K562 (cell line): ENCODE data around the gene ZMYND8. TPM values are rescaled to one million over a fixed set of nuclear protein-coding genes. Genes with fewer than 3 reads are reported as not detected.

Experiments
- ATAC-seq: fragments of 200-7000 bp; cut with Tn5 transposase; 3 replicates; pipeline ENCODE4 v1.9.1; 2020; ENCODE audit warnings: moderate library complexity
- BruUV-seq: library from RNA; stranded (reverse); fragments of 400-500 nt; replicated peaks from 2 replicates; lab custom pipeline; 2021; lab: Mats Ljungman, UMichigan
- CTCF ChIA-PET: fragments of 300-600 bp; formaldehyde crosslinking; extraction: SDS; loops from one replicate; lab custom pipeline; 2021; ENCODE audit warnings: low intra/inter-chr PET ratio; lab: Yijun Ruan, JAX
- POLR2A ChIA-PET: fragments of 300-600, 350-650 bp; sonication (Branson Sonifier 250); formaldehyde crosslinking; extraction: SDS; loops from one replicate; lab custom pipeline; 2021; ENCODE audit warnings: antibody characterized with exemption, inconsistent platforms; lab: Yijun Ruan, JAX
- DNase-seq, 4 experiments: peaks; one replicate each; pipeline versions ENCODE4 v3.0.0 to v3.0.0-alpha.2; 2011 to 2018; ENCODE audit warnings: low spot score in 3 of 4, mixed read lengths in 3 of 4; ENCODE audit errors: extremely low read depth in 1 of 4
- FAIRE-seq: peaks from 2 replicates; lab custom pipeline; 2011; peaks lifted over from hg19 to GRCh38; lab: Jason Lieb, UNC
- H2AFZ ChIP-seq: 2 replicates; pipeline ENCODE4 v1.6.0; 2011; ENCODE audit warnings: low read depth, low read length, control low read depth, inconsistent platforms
- H3K27ac ChIP-seq: fragments of 200-600 bp; 3 replicates; pipeline ENCODE4 v1.8.0; 2011; ENCODE audit warnings: low read depth, mild to moderate bottlenecking, control low read depth, inconsistent platforms, low read length, moderate library complexity, mixed read lengths; ENCODE audit errors: extremely low read depth
- H3K27me3 ChIP-seq, 2 experiments: fragments of 300-600 bp in 1 of 2; 2 replicates in 1 of 2; 3 replicates in 1 of 2; pipeline versions ENCODE4 v1.6.0 to v1.8.0; 2011; ENCODE audit warnings: inconsistent platforms in 2 of 2, low read length in 2 of 2, mild to moderate bottlenecking in 1 of 2, mixed read lengths in 1 of 2, moderate library complexity in 1 of 2; ENCODE audit not compliant: control insufficient read depth in 2 of 2, insufficient read depth in 2 of 2
- H3K36me3 ChIP-seq: fragments of 300-600 bp; 3 replicates; pipeline ENCODE4 v1.8.0; 2011; ENCODE audit warnings: mild to moderate bottlenecking, low read length, inconsistent platforms; ENCODE audit not compliant: control insufficient read depth, insufficient read depth
- H3K4me1 ChIP-seq, 2 experiments: fragments of 200-600 bp in 1 of 2; replicated peaks in 1 of 2; 2 replicates in 1 of 2; 3 replicates in 1 of 2; pipeline versions ENCODE4 v1.5.1 to v1.8.0; 2011; ENCODE audit warnings: inconsistent platforms in 2 of 2, low read length in 2 of 2, mild to moderate bottlenecking in 1 of 2, mixed read lengths in 1 of 2, moderate library complexity in 1 of 2; ENCODE audit not compliant: control insufficient read depth in 2 of 2, insufficient read depth in 2 of 2
- H3K4me2 ChIP-seq: 2 replicates; pipeline ENCODE4 v1.6.1; 2011; ENCODE audit warnings: low read length, control low read depth, inconsistent platforms, mixed read lengths; ENCODE audit not compliant: insufficient read depth
- H3K4me3 ChIP-seq: fragments of 200-600 bp; sonication (generic), shearing (Covaris generic); 2 replicates; pipeline ENCODE4 v1.5.1; 2016; ENCODE audit warnings: control low read depth, inconsistent platforms
- H3K79me2 ChIP-seq: fragments of 200-600 bp; 3 replicates; pipeline ENCODE4 v1.8.0; 2011; ENCODE audit warnings: low read length, inconsistent platforms; ENCODE audit not compliant: control insufficient read depth, insufficient read depth
- H3K9ac ChIP-seq, 2 experiments: 2 replicates each; pipeline versions ENCODE4 v1.6.0 to v1.6.1; 2011; ENCODE audit warnings: low read depth in 2 of 2, low read length in 2 of 2, control low read depth in 1 of 2, inconsistent platforms in 1 of 2, mild to moderate bottlenecking in 1 of 2, mixed read lengths in 1 of 2; ENCODE audit not compliant: insufficient read depth in 1 of 2
- H3K9me1 ChIP-seq: one replicate; pipeline ENCODE4 v1.6.0; 2011; ENCODE audit warnings: inconsistent platforms, mild to moderate bottlenecking, low read length, moderate library complexity; ENCODE audit not compliant: control insufficient read depth, insufficient read depth
- H3K9me3 ChIP-seq: replicated peaks from 2 replicates; pipeline ENCODE4 v1.5.1; 2011; ENCODE audit warnings: low read depth, low read length, inconsistent platforms; ENCODE audit not compliant: control insufficient read depth, insufficient read depth
- H4K20me1 ChIP-seq: replicated peaks from 2 replicates; pipeline ENCODE4 v1.6.1; 2011; ENCODE audit warnings: low read length, inconsistent platforms, mixed read lengths; ENCODE audit not compliant: control insufficient read depth, insufficient read depth
- ARID2 ChIP-seq: fragments of 450-650 bp; IDR thresholded peaks from 2 replicates; pipeline ENCODE4 v1.6.1; 2017; ENCODE audit warnings: antibody characterized with exemption, mild to moderate bottlenecking
- CBFA2T3 ChIP-seq: fragments of 450-650 bp; IDR thresholded peaks from 2 replicates; pipeline ENCODE4 v1.6.1; 2017
- CXXC5 ChIP-seq: fragments of 250-450 bp; sonication (Bioruptor Pico); IDR thresholded peaks from 2 replicates; pipeline ENCODE4 v1.8.0; 2022; ENCODE audit warnings: inconsistent platforms, mild to moderate bottlenecking, moderate library complexity
- WGBS: fragments of 100-300 bp; shearing (Covaris generic); methylation state at CpG from one replicate; pipeline ENCODE4 v1.1.6; 2016; ENCODE audit warnings: low coverage, mixed read lengths; ENCODE audit not compliant: insufficient coverage; ENCODE audit errors: missing lambda C conversion rate; 5-methylcytosine and 5-hydroxymethylcytosine counted together
- in situ Hi-C: fragments of 300-500 bp; cut with MboI; formaldehyde crosslinking; loops from 4 replicates; pipeline ENCODE4 v1.15.0; 2018; ENCODE audit warnings: inconsistent platforms, mixed read lengths
- intact Hi-C: fragments of 100-400 bp; cut with micrococcal nuclease; formaldehyde crosslinking; loops from 2 replicates; pipeline ENCODE4 v1.14.2; 2022
- polyA plus RNA-seq, 8 experiments: library from polyadenylated mRNA; depleted of rRNA in 4 of 8; stranded (reverse) in 5 of 8; unstranded in 3 of 8; fragments of >200 nt; fragmentation: Nextera tagmentation in 2 of 8; fragmentation: Illumina TruSeq in 1 of 8; extraction: Ambion mirVana in 2 of 8; extraction: Trizol in 1 of 8; gene quantifications; 2 replicates each; pipeline versions ENCODE4 v1.2.1 to v1.2.3, GENCODE V29; 2011 to 2014; ENCODE audit warnings: inconsistent platforms in 1 of 8, missing spikeins in 1 of 8
- total RNA-seq, 7 experiments: library from RNA; depleted of rRNA in 6 of 7; stranded (reverse); fragments of >200 nt in 6 of 7; fragmentation: Illumina TruSeq in 2 of 7; extraction: Trizol in 2 of 7; gene quantifications; 2 replicates each; pipeline versions ENCODE4 v1.2.1 to v1.2.3, GENCODE V29; 2011 to 2021; ENCODE audit warnings: low replicate concordance in 1 of 7
- TF ChIP-seq, protein P1 (sequence below), 3 experiments: fragments of 200-800 bp in 1 of 3; fragments of 250-450 bp in 1 of 3; fragments of 450-650 bp in 1 of 3; sonication (Bioruptor Pico) in 1 of 3; sonication (Bioruptor generic) in 1 of 3; formaldehyde crosslinking in 1 of 3; IDR thresholded peaks; 2 replicates each; pipeline versions ENCODE4 v1.6.1 to v1.8.0; 2016 to 2022; ENCODE audit warnings: mild to moderate bottlenecking in 2 of 3, missing genetic modification characterization in 2 of 3, missing compliant biosample characterization in 1 of 3, moderate library complexity in 1 of 3

Gene ZMYND8
- total and polyA plus RNA-seq, 9 of the 15 experiments (the other 6 are each of a cell fraction or from before 2014, with no cell fraction given), result 31.8 to 148 (median 71.9) TPM

- H3K4me2 ChIP-seq, result peak overlapping the region; percentile 78
- peaks cover 100% of the 10 kb centered on the region for H3K79me2 ChIP-seq
- no peaks in the 10 kb centered on the region for H3K27me3 ChIP-seq
- in situ Hi-C loops (no loop called here), intact Hi-C loops (loop anchor here (2.0 kb wide), 1 partner anchor 31 kb away; no protein-coding TSS in a partner anchor)
- H3K9me3 ChIP-seq, result no peaks in the 10 kb centered on the region
- peaks cover 59% of the 10 kb centered on the region for H4K20me1 ChIP-seq
- ATAC-seq, result 0 out of 3 replicates have a peak, but pooled peaks have one; percentile 5
- no peak for FAIRE-seq
- peak overlapping the region; percentile 84 for H3K27ac ChIP-seq
- peak overlapping the region; percentile 11 to 58; a peak in 3 of 4 replicates for H3K9ac ChIP-seq
- no peak overlapping the region for H2AFZ ChIP-seq
- TF ChIP-seq CXXC5 (CRISPR knock-in tag), result 0 out of 2 replicates have a peak, but pooled peaks have one; percentile 7
- TF ChIP-seq, protein P1, sequence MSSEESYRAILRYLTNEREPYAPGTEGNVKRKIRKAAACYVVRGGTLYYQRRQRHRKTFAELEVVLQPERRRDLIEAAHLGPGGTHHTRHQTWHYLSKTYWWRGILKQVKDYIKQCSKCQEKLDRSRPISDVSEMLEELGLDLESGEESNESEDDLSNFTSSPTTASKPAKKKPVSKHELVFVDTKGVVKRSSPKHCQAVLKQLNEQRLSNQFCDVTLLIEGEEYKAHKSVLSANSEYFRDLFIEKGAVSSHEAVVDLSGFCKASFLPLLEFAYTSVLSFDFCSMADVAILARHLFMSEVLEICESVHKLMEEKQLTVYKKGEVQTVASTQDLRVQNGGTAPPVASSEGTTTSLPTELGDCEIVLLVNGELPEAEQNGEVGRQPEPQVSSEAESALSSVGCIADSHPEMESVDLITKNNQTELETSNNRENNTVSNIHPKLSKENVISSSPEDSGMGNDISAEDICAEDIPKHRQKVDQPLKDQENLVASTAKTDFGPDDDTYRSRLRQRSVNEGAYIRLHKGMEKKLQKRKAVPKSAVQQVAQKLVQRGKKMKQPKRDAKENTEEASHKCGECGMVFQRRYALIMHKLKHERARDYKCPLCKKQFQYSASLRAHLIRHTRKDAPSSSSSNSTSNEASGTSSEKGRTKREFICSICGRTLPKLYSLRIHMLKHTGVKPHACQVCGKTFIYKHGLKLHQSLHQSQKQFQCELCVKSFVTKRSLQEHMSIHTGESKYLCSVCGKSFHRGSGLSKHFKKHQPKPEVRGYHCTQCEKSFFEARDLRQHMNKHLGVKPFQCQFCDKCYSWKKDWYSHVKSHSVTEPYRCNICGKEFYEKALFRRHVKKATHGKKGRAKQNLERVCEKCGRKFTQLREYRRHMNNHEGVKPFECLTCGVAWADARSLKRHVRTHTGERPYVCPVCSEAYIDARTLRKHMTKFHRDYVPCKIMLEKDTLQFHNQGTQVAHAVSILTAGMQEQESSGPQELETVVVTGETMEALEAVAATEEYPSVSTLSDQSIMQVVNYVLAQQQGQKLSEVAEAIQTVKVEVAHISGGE (CRISPR knock-in tag; IDR thresholded peaks at IDR 0.05), result peak in 1 of 3 experiments; percentile 28; a peak in 1 of 6 replicates
- no peak for TF ChIP-seq ARID2
- 0 out of 2 replicates have a peak, but pooled peaks have one; percentile 2 for TF ChIP-seq CBFA2T3
- ChIA-PET POLR2A (interaction anchor here (0.6 to 7.5 kb wide), 8 partner anchors 9 to 56 kb away, joined by 3 to 70 read pairs (median 8); no protein-coding TSS in a partner anchor), CTCF (no interaction called here)
- BruUV-seq, result no TSS peak
- H3K36me3 ChIP-seq, result peaks cover 82% of the 10 kb centered on the region
- peak in 1 of 4 experiments; percentile 55 for DNase-seq
- H3K9me1 ChIP-seq, result peaks cover 16% of the 10 kb centered on the region
- no peak overlapping the region for H3K4me3 ChIP-seq
- peaks cover 60 to 69% of the 10 kb centered on the region in 2 experiments for H3K4me1 ChIP-seq
- 27% methylated on average over 3 of the region's 3 CpGs for WGBS
These were observed 26.4 kb downstream of the ZMYND8 start for GRCh38 chr20:47330071-47330470.
